Caco-2 (cell line): ENCODE measurements around the gene TNPO2. TPM values are rescaled to one million over a fixed set of nuclear protein-coding genes. Genes with fewer than 3 reads are reported as not detected.

Source experiments
- BruUV-seq: library from RNA; stranded (reverse); fragments of 400-500 nt; replicated peaks from 2 replicates; lab custom pipeline; 2021; lab: Mats Ljungman, UMichigan
- CTCF ChIA-PET: fragments of 300-600 bp; sonication (Branson Sonifier 250); formaldehyde crosslinking; loops from one replicate; lab custom pipeline; 2022; ENCODE audit warnings: antibody characterized with exemption; lab: Charles Lee
- POLR2A ChIA-PET: fragments of 300-600 bp; sonication (Branson Sonifier 250); formaldehyde crosslinking; loops from one replicate; lab custom pipeline; 2022; ENCODE audit warnings: antibody characterized with exemption; lab: Charles Lee
- DNase-seq, 2 experiments: peaks; one replicate each; pipeline versions ENCODE4 v3.0.0 to v3.0.0-alpha.2; 2020 to 2022
- H3K27me3 ChIP-seq: replicated peaks from 2 replicates; pipeline ENCODE4 v1.6.0; 2011; ENCODE audit warnings: low read length; ENCODE audit not compliant: control insufficient read depth, insufficient read depth
- H3K36me3 ChIP-seq: 2 replicates; pipeline ENCODE4 v1.5.1; 2011; ENCODE audit warnings: low read length; ENCODE audit not compliant: control insufficient read depth, insufficient read depth
- H3K4me1 ChIP-seq: fragments of 250-450 bp; sonication (Bioruptor Pico); 2 replicates; pipeline ENCODE4 v1.5.1; 2020; ENCODE audit warnings: mild to moderate bottlenecking
- H3K4me3 ChIP-seq: 2 replicates; pipeline ENCODE4 v1.5.1; 2011; ENCODE audit warnings: low read depth, mild to moderate bottlenecking, control low read depth, low read length
- H3K9me3 ChIP-seq: fragments of 250-450 bp; sonication (Bioruptor Pico); 2 replicates; pipeline ENCODE4 v1.5.1; 2020; ENCODE audit warnings: mild to moderate bottlenecking, moderate library complexity
- H3K27ac Mint-ChIP-seq: one replicate; pipeline ENCODE4 v1.8.0; 2022; ENCODE audit warnings: mixed read lengths; ENCODE audit not compliant: unreplicated experiment
- H3K27me3 Mint-ChIP-seq: one replicate; pipeline ENCODE4 v1.8.0; 2022; ENCODE audit warnings: mixed read lengths; ENCODE audit not compliant: insufficient read depth, unreplicated experiment
- H3K36me3 Mint-ChIP-seq: one replicate; pipeline ENCODE4 v1.8.0; 2022; ENCODE audit warnings: mild to moderate bottlenecking, mixed read lengths; ENCODE audit not compliant: insufficient read depth, unreplicated experiment
- H3K4me1 Mint-ChIP-seq: one replicate; pipeline ENCODE4 v1.8.0; 2022; ENCODE audit warnings: low read depth, mixed read lengths; ENCODE audit not compliant: unreplicated experiment
- H3K4me3 Mint-ChIP-seq: one replicate; pipeline ENCODE4 v1.8.0; 2022; ENCODE audit warnings: mild to moderate bottlenecking, moderate library complexity, mixed read lengths; ENCODE audit not compliant: unreplicated experiment
- H3K9me3 Mint-ChIP-seq: one replicate; pipeline ENCODE4 v1.8.0; 2022; ENCODE audit warnings: mixed read lengths; ENCODE audit not compliant: unreplicated experiment
- intact Hi-C: fragments of 100-400 bp; cut with micrococcal nuclease; formaldehyde crosslinking; loops from one replicate; pipeline ENCODE4 v1.10.0; 2022; ENCODE audit not compliant: unreplicated experiment
- total RNA-seq: library from RNA; stranded (reverse); gene quantifications from 2 replicates; pipeline ENCODE4 v1.2.3, GENCODE V29; 2022
- TF ChIP-seq, protein P1 (sequence below), 2 experiments: fragments of 200-600 bp in 1 of 2; IDR thresholded peaks; 1 replicate in 1 of 2; 2 replicates in 1 of 2; pipeline versions ENCODE4 v1.5.1 to v1.8.0; 2011 to 2022; ENCODE audit warnings: antibody characterized with exemption in 1 of 2, control low read depth in 1 of 2, inconsistent platforms in 1 of 2, low read depth in 1 of 2, low read length in 1 of 2, mild to moderate bottlenecking in 1 of 2, moderate library complexity in 1 of 2; ENCODE audit not compliant: insufficient read depth in 1 of 2, severe bottlenecking in 1 of 2, unreplicated experiment in 1 of 2

Gene TNPO2
- total RNA-seq, 1 experiment from 2014 or later: 87.8 TPM

DNA sequence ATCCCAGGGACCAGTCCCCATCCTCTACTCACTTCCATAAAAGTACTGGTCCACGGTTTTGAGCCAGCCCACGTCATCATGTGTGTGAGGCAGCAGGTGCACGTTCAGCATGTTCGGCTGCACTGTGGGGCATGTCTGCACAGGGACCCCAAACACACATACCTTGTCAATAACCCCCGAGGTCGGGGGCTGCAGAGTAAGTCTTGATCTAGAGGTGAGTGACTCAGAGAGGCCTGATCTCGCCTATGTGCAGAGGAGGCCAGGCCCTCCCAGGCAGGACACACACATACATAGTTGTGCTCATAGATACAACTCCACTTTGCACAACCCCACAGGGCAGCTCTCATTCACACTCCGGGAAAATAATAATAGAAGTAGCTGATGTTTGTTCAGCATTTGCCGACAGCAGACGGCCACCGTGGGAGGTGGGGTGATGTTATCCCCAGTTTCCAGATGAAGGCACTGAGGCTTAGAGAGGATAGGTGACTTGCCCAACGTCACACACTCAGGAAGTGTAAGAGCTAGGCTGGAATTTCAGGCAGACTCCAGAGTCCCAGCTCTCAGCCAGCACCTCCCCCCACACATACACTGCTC, 58.0 kb downstream of the TNPO2 start:
- DNase-seq: no peak
- intact Hi-C loops: loop anchor here (1.0 kb wide), 1 partner anchor 55 kb away; the partner anchor contains the start of genes ZNF490 and ZNF791
- peaks cover 12% of the 10 kb centered on the region for H3K4me1 ChIP-seq
- H3K27me3 ChIP-seq: no peaks in the 10 kb centered on the region
- BruUV-seq: TSS peak; percentile 11
- Mint-ChIP-seq H3K27ac (peak overlapping the region; percentile 86), H3K4me3 (peak overlapping the region; percentile 93), H3K36me3 (peaks cover 42% of the 10 kb centered on the region), H3K27me3 (no peaks in the 10 kb centered on the region), H3K4me1 (peaks cover 8% of the 10 kb centered on the region), H3K9me3 (no peaks in the 10 kb centered on the region)
- H3K4me3 ChIP-seq: peak overlapping the region; percentile 79
- ChIA-PET POLR2A (interaction anchor here (0.7 kb wide), 1 partner anchor 225 kb away, joined by 3 read pairs; the partner anchor contains the start of gene ZNF443), CTCF (interaction anchor here (0.6 to 1.2 kb wide), 6 partner anchors 22 to 1540 kb away, joined by 3 to 5 read pairs (median 3); partner anchors contain the start of gene ZNF700)
- TF ChIP-seq, protein P1, sequence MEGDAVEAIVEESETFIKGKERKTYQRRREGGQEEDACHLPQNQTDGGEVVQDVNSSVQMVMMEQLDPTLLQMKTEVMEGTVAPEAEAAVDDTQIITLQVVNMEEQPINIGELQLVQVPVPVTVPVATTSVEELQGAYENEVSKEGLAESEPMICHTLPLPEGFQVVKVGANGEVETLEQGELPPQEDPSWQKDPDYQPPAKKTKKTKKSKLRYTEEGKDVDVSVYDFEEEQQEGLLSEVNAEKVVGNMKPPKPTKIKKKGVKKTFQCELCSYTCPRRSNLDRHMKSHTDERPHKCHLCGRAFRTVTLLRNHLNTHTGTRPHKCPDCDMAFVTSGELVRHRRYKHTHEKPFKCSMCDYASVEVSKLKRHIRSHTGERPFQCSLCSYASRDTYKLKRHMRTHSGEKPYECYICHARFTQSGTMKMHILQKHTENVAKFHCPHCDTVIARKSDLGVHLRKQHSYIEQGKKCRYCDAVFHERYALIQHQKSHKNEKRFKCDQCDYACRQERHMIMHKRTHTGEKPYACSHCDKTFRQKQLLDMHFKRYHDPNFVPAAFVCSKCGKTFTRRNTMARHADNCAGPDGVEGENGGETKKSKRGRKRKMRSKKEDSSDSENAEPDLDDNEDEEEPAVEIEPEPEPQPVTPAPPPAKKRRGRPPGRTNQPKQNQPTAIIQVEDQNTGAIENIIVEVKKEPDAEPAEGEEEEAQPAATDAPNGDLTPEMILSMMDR (IDR thresholded peaks at IDR 0.05; ENCODE audit: insufficient read depth in 1 of 2, low read depth in 1 of 2, low read length in 1 of 2, severe bottlenecking in 1 of 2, unreplicated experiment in 1 of 2): no peak
- no peaks in the 10 kb centered on the region; the same call in none of the 2 replicates for H3K36me3 ChIP-seq
- H3K9me3 ChIP-seq: no peaks in the 10 kb centered on the region

DNA sequence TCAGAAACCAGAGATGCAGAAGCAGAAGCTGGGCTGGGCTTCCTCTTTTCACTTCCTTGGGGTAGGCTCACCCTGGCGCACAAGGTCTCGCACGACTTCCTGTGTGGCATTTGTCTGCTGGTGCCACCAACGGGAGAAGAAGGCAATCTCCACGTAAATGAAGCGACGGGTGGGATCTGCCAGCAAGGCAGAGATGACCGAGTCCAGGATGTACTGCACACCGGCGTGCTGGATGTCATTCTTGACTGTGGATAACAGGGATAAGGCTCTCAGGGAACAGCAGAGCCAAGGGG, 58.5 kb downstream of the TNPO2 start:
- no peaks in the 10 kb centered on the region; the same call in none of the 2 replicates for H3K36me3 ChIP-seq
- H3K9me3 Mint-ChIP-seq: no peaks in the 10 kb centered on the region
- CTCF ChIA-PET: no interaction called here

DNA sequence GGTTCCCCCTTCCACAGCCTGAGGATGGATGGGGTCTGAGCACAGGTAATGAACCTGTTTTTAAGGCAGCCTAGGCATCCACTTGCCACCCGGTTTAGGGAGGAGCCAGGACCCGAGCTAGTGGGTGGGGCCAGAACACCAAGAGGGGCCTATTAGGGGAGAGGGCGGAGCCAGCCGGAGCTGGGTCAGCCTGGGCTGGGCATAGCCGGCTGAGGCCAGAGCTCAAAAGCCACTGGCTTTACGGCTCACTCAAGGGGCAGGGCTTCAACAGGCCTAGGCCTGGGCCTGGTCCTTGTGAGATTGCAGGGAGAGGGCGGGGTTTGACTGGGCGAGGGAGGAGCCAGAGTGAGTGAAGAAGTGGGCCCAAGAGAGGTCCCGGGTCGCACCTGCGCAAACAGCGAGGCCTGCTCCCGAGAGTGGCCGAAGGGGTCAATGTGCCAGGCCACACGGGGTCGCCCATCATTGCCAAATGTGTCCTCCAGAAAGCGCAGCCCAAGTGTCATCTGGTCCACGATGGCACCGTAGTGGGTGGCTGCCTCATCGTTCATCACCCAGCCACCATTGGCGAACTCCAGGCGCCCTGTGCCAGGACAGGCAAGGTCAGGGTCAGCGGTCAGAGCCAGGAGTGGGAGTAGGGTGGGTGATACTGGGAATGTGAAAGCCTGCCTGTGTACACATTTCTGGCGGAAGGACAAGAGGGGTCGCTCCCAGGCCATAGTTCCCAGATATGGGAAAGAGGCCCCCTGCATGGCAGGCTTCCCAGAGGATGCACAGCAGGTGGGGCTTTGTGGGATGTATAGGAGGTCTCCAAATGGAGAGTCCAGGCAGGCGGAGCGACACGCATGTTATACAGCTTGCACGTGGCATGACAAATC, 59.1 kb downstream of the TNPO2 start:
- no peaks in the 10 kb centered on the region; the same call in none of the 2 replicates for H3K36me3 ChIP-seq
- ChIA-PET CTCF (no interaction called here), POLR2A (interaction anchor here (0.7 kb wide), 1 partner anchor 17 kb away, joined by 3 read pairs; no protein-coding TSS in a partner anchor)
- H3K4me3 Mint-ChIP-seq: no peak overlapping the region
- no TSS peak for BruUV-seq
- H3K27ac Mint-ChIP-seq: no peak overlapping the region
- H3K9me3 Mint-ChIP-seq: no peaks in the 10 kb centered on the region
- no peaks in the 10 kb centered on the region for H3K27me3 Mint-ChIP-seq
- peak in 1 of 2 experiments; percentile 53 for DNase-seq
- no peak overlapping the region for H3K4me3 ChIP-seq
- peaks cover 8% of the 10 kb centered on the region for H3K4me1 Mint-ChIP-seq
- intact Hi-C loops: no loop called here
- H3K36me3 Mint-ChIP-seq: peaks cover 30% of the 10 kb centered on the region
- H3K27me3 ChIP-seq: no peaks in the 10 kb centered on the region
- peaks cover 12% of the 10 kb centered on the region for H3K4me1 ChIP-seq
- TF ChIP-seq, protein P1 (IDR thresholded peaks at IDR 0.05; ENCODE audit: insufficient read depth in 1 of 2, low read depth in 1 of 2, low read length in 1 of 2, severe bottlenecking in 1 of 2, unreplicated experiment in 1 of 2): no peak
- H3K9me3 ChIP-seq: no peaks in the 10 kb centered on the region

More for the DNA sequence above, 58.5 kb downstream of the TNPO2 start:
- Mint-ChIP-seq H3K36me3 (peaks cover 36% of the 10 kb centered on the region), H3K4me1 (peaks cover 8% of the 10 kb centered on the region), H3K27me3 (no peaks in the 10 kb centered on the region), H3K27ac (no peak overlapping the region), H3K4me3 (no peak overlapping the region)
- POLR2A ChIA-PET: no interaction called here
- H3K9me3 ChIP-seq: no peaks in the 10 kb centered on the region
- DNase-seq: no peak
- intact Hi-C loops: no loop called here
- no peaks in the 10 kb centered on the region for H3K27me3 ChIP-seq
- H3K4me3 ChIP-seq: no peak overlapping the region
- peaks cover 12% of the 10 kb centered on the region for H3K4me1 ChIP-seq
- BruUV-seq: no TSS peak
- TF ChIP-seq, protein P1 (IDR thresholded peaks at IDR 0.05; ENCODE audit: insufficient read depth in 1 of 2, low read depth in 1 of 2, low read length in 1 of 2, severe bottlenecking in 1 of 2, unreplicated experiment in 1 of 2): no peak
